OCI-LY3 (cell line): Measurements from ENCODE around the gene DNAH17.

ENCODE experiments used
- H2AFZ ChIP-seq: fragments of 200-600, 300-600 bp; shearing (Covaris generic); 2 replicates; pipeline ENCODE4 v1.6.0; 2014; ENCODE audit warnings: antibody characterized with exemption, low read depth, low read length
- H3K27ac ChIP-seq: fragments of 200-600, 300-600 bp; sonication (generic); 2 replicates; pipeline ENCODE4 v1.5.1; 2014; ENCODE audit warnings: mild to moderate bottlenecking, low read length, moderate library complexity, mixed read lengths
- H3K27me3 ChIP-seq: fragments of 200-600, 300-600 bp; sonication (generic); 2 replicates; pipeline ENCODE4 v1.6.1; 2014; ENCODE audit warnings: low read depth, low read length, mixed read lengths
- H3K36me3 ChIP-seq: fragments of 200-600, 300-600 bp; sonication (generic); replicated peaks from 2 replicates; pipeline ENCODE3; 2014; ENCODE audit warnings: low read depth, low read length, mixed read lengths
- H3K4me1 ChIP-seq: fragments of 300-600, 200-600 bp; sonication (generic); 2 replicates; pipeline ENCODE4 v1.6.1; 2014; ENCODE audit warnings: low read length, mixed read lengths
- H3K4me2 ChIP-seq: fragments of 200-600, 300-600 bp; sonication (generic); 2 replicates; pipeline ENCODE4 v1.6.1; 2014; ENCODE audit warnings: low read length, mixed read lengths
- H3K4me3 ChIP-seq: fragments of 300-600, 200-600 bp; sonication (generic); 2 replicates; pipeline ENCODE4 v1.5.1; 2014; ENCODE audit warnings: antibody characterized with exemption, mild to moderate bottlenecking, low read length, moderate library complexity
- H3K79me2 ChIP-seq: fragments of 300-600, 200-600 bp; shearing (Covaris generic); 2 replicates; pipeline ENCODE4 v1.6.1; 2014; ENCODE audit warnings: mild to moderate bottlenecking, low read length, mixed read lengths
- H3K9ac ChIP-seq: fragments of 300-600, 200-600 bp; shearing (Covaris generic); 2 replicates; pipeline ENCODE4 v1.6.0; 2014; ENCODE audit warnings: mild to moderate bottlenecking, low read length, moderate library complexity
- H3K9me3 ChIP-seq: fragments of 200-600, 300-600 bp; shearing (Covaris generic); 2 replicates; pipeline ENCODE4 v1.6.1; 2014; ENCODE audit warnings: low read length, mixed read lengths; ENCODE audit not compliant: insufficient read depth
- H4K20me1 ChIP-seq: fragments of 200-600, 300-600 bp; sonication (generic); 2 replicates; pipeline ENCODE4 v1.6.1; 2016; ENCODE audit warnings: low read length, mixed read lengths; ENCODE audit not compliant: insufficient read depth
- CTCF ChIP-seq: fragments of 200-600, 300-600 bp; sonication (generic); IDR thresholded peaks from 2 replicates; pipeline ENCODE4 v1.5.1; 2014; ENCODE audit warnings: antibody characterized with exemption, low read length, low read depth
- EZH2phosphoT487 ChIP-seq: fragments of 200-600 bp; shearing (Covaris generic); IDR thresholded peaks from 2 replicates; pipeline ENCODE4 v1.6.1; 2018; ENCODE audit warnings: antibody characterized with exemption, mixed run types, low read depth

DNAH17 gene

GRCh38 chr17:78580277-78580804 lies 3.1 kb upstream of the DNAH17 start:
- H4K20me1 ChIP-seq, result no peaks in the 10 kb centered on the region
- H3K27me3 ChIP-seq, result no peaks in the 10 kb centered on the region
- H3K27ac ChIP-seq, result no peak overlapping the region
- no peak for TF ChIP-seq EZH2phosphoT487
- no peak for TF ChIP-seq CTCF
- peaks cover under 1% of the 10 kb centered on the region; the same call in 1 of the 2 replicates for H3K4me1 ChIP-seq
- H2AFZ ChIP-seq, result no peak overlapping the region
- H3K9ac ChIP-seq, result no peak overlapping the region
- no peak overlapping the region for H3K4me3 ChIP-seq
- H3K9me3 ChIP-seq, result no peaks in the 10 kb centered on the region
- no peak overlapping the region for H3K4me2 ChIP-seq
- no peaks in the 10 kb centered on the region for H3K36me3 ChIP-seq
- H3K79me2 ChIP-seq, result no peaks in the 10 kb centered on the region

- no peaks in the 10 kb centered on the region for H3K79me2 ChIP-seq
- no peak overlapping the region for H3K4me3 ChIP-seq
- peaks cover 24% of the 10 kb centered on the region for H3K4me1 ChIP-seq
- H3K27me3 ChIP-seq, result no peaks in the 10 kb centered on the region
- no peak overlapping the region for H3K27ac ChIP-seq
- no peak overlapping the region for H3K9ac ChIP-seq
- no peaks in the 10 kb centered on the region for H3K9me3 ChIP-seq
- no peak overlapping the region for H2AFZ ChIP-seq
- no peak for TF ChIP-seq EZH2phosphoT487
- no peak for TF ChIP-seq CTCF
- H3K4me2 ChIP-seq, result no peak overlapping the region
- no peaks in the 10 kb centered on the region for H3K36me3 ChIP-seq
- H4K20me1 ChIP-seq, result no peaks in the 10 kb centered on the region
Measured at GRCh38 chr17:78576389-78577112, 645 bp downstream of the DNAH17 start.

- Histone ChIP-seq H2AFZ (no peak overlapping the region), H3K4me2 (no peak overlapping the region)
Measured at GRCh38 chr17:78575899-78576298, 1.3 kb downstream of the DNAH17 start.

More at GRCh38 chr17:78575899-78576298, 1.3 kb downstream of the DNAH17 start:
- Histone ChIP-seq H4K20me1 (no peaks in the 10 kb centered on the region), H3K36me3 (no peaks in the 10 kb centered on the region), H3K4me1 (peaks cover 24% of the 10 kb centered on the region), H3K27me3 (no peaks in the 10 kb centered on the region), H3K27ac (no peak overlapping the region), H3K79me2 (no peaks in the 10 kb centered on the region), H3K9ac (no peak overlapping the region), H3K4me3 (no peak overlapping the region), H3K9me3 (no peaks in the 10 kb centered on the region)
- TF ChIP-seq CTCF, result no peak
- TF ChIP-seq EZH2phosphoT487, result no peak
